ENCODE measurements around the gene DUOX1.
A peak's percentile ranks its signal among the peaks of the same experiment; 100 is the strongest.

The DUOX1 gene

GRCh38 chr15:45199136-45199810, 69.5 kb downstream of the DUOX1 start:
- Histone ChIP-seq H3K9me3 (no peaks in the 10 kb centered on the region), H3K27ac (peak overlapping the region; percentile 99), H3K4me3 (peak overlapping the region; percentile 55 to 60), H3K36me3 (no peaks in the 10 kb centered on the region), H3K4me1 (peaks cover 0 to 11% (median 0%) of the 10 kb centered on the region in 4 donors), H3K27me3 (no peaks in the 10 kb centered on the region)
- TF ChIP-seq, protein P1, sequence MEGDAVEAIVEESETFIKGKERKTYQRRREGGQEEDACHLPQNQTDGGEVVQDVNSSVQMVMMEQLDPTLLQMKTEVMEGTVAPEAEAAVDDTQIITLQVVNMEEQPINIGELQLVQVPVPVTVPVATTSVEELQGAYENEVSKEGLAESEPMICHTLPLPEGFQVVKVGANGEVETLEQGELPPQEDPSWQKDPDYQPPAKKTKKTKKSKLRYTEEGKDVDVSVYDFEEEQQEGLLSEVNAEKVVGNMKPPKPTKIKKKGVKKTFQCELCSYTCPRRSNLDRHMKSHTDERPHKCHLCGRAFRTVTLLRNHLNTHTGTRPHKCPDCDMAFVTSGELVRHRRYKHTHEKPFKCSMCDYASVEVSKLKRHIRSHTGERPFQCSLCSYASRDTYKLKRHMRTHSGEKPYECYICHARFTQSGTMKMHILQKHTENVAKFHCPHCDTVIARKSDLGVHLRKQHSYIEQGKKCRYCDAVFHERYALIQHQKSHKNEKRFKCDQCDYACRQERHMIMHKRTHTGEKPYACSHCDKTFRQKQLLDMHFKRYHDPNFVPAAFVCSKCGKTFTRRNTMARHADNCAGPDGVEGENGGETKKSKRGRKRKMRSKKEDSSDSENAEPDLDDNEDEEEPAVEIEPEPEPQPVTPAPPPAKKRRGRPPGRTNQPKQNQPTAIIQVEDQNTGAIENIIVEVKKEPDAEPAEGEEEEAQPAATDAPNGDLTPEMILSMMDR (IDR thresholded peaks at IDR 0.05), result no peak
- DNase-seq, result peak in 1 of 2 donors; percentile 31
- intact Hi-C loops (cut with DNase I; ENCODE audit: low total_unique reads), result no loop called here

- H3K36me3 ChIP-seq, result no peaks in the 10 kb centered on the region
- peaks cover 0 to 11% (median 0%) of the 10 kb centered on the region in 4 donors for H3K4me1 ChIP-seq
- peak; percentile 98 to 99 for DNase-seq
- no peaks in the 10 kb centered on the region for H3K27me3 ChIP-seq
- TF ChIP-seq, protein P1 (IDR thresholded peaks at IDR 0.05), result no peak
- peak overlapping the region; percentile 55 to 60 for H3K4me3 ChIP-seq
- peak overlapping the region; percentile 99 for H3K27ac ChIP-seq
- intact Hi-C loops (cut with DNase I; ENCODE audit: low total_unique reads), result loop anchor here (5.0 to 10.0 kb wide), 2 partner anchors 33 to 205 kb away; a partner anchor contains a TSS
- H3K9me3 ChIP-seq, result no peaks in the 10 kb centered on the region
Observed at GRCh38 chr15:45200001-45200798, 70.4 kb downstream of the DUOX1 start.

DNA sequence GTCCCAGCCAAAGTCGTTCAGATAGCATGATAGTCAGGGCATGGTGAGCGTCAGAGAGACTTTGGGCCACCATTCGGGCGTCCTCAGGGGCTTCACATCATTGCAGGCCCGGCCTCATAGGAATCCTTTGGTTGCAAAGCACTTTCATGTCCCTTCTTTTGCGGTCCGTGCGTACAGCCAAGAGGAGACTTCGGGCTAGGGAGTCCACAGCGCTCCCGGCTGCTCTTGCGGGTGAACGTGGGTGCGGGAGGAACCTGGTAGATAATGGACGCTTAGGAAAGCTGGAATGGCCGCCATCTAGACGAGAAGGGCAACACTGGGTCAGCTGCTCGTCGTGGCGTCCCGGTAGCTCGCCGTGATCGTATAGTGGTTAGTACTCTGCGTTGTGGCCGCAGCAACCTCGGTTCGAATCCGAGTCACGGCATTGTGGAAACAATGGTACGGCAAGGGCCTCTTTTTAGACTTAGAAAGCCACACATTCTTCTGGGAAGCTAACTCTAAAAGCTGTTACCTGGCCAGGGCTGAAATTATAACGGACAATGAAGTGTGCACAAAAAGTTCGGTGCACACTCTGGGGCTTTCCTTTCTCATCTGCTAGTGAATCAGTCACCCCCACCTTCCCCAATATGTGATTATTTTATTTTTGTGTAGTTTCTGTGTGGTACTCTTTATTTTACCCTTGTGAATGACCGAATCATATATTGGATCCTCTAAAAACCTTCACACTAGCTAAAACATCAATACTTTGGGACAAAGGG, 71.2 kb downstream of the DUOX1 start:
- Histone ChIP-seq H3K27me3 (no peaks in the 10 kb centered on the region), H3K36me3 (no peaks in the 10 kb centered on the region), H3K4me3 (peak overlapping the region; percentile 55 to 60), H3K27ac (peak overlapping the region; percentile 99), H3K9me3 (no peaks in the 10 kb centered on the region), H3K4me1 (peaks cover 0 to 11% (median 0%) of the 10 kb centered on the region in 4 donors)
- TF ChIP-seq, protein P1 (IDR thresholded peaks at IDR 0.05), result no peak
- DNase-seq, result peak; percentile 84 to 92
- intact Hi-C loops (cut with DNase I; ENCODE audit: low total_unique reads), result loop anchor here (5.0 to 10.0 kb wide), 2 partner anchors 34 to 204 kb away; a partner anchor contains a TSS

GRCh38 chr15:45201557-45201859, 71.7 kb downstream of the DUOX1 start:
- TF ChIP-seq, protein P1 (IDR thresholded peaks at IDR 0.05), result no peak
- H3K4me3 ChIP-seq, result peak overlapping the region in 1 of 2 donors; percentile 55

DNA sequence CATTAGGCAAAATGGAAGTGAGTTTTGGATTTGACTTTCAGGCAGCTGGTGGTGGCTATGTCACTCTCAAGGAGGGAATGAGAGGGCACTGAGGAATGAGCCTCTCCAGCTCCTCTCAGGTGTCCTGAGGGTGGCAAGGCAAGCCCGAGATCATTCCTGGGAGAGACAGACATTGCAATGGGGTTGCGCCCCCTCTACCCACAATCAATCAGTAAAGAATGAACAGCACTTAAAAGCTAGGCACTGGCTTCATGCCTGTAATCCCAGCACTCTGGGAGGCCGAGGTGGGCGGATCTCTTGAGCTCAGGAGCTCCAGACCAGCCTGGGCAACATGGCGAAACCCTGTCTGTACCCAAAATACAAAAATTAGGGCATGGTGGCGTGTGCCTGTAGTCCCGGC, 72.1 kb downstream of the DUOX1 start:
- Histone ChIP-seq H3K27me3 (no peaks in the 10 kb centered on the region), H3K4me1 (peaks cover 0 to 11% (median 0%) of the 10 kb centered on the region in 4 donors), H3K4me3 (no peak overlapping the region), H3K36me3 (no peaks in the 10 kb centered on the region), H3K27ac (peak overlapping the region in 1 of 2 donors; percentile 99), H3K9me3 (no peaks in the 10 kb centered on the region)
- intact Hi-C loops (cut with DNase I; ENCODE audit: low total_unique reads), result loop anchor here (5.0 to 10.0 kb wide), 2 partner anchors 35 to 203 kb away; a partner anchor contains a TSS
- no peak for DNase-seq
- TF ChIP-seq, protein P1 (IDR thresholded peaks at IDR 0.05), result no peak

More at GRCh38 chr15:45201557-45201859, 71.7 kb downstream of the DUOX1 start:
- Histone ChIP-seq H3K27me3 (no peaks in the 10 kb centered on the region), H3K4me1 (peaks cover 0 to 11% (median 0%) of the 10 kb centered on the region in 4 donors), H3K9me3 (no peaks in the 10 kb centered on the region), H3K36me3 (no peaks in the 10 kb centered on the region), H3K27ac (peak overlapping the region; percentile 99)
- no peak for DNase-seq
- intact Hi-C loops (cut with DNase I; ENCODE audit: low total_unique reads), result loop anchor here (5.0 to 10.0 kb wide), 2 partner anchors 34 to 203 kb away; a partner anchor contains a TSS

Data from tibial artery (tissue), 4 donors.